Measurements from ENCODE around the gene NDC80. TPM values are rescaled to one million over a fixed set of nuclear protein-coding genes. Genes with fewer than 3 reads are reported as not detected.
A peak's percentile ranks its signal among the peaks of the same experiment; 100 is the strongest.

The NDC80 gene
- total and polyA plus RNA-seq, 9 of the 15 experiments (the other 6 are each of a cell fraction or from before 2014, with no cell fraction given): 65.2 to 97.9 (median 83.3) TPM

DNA sequence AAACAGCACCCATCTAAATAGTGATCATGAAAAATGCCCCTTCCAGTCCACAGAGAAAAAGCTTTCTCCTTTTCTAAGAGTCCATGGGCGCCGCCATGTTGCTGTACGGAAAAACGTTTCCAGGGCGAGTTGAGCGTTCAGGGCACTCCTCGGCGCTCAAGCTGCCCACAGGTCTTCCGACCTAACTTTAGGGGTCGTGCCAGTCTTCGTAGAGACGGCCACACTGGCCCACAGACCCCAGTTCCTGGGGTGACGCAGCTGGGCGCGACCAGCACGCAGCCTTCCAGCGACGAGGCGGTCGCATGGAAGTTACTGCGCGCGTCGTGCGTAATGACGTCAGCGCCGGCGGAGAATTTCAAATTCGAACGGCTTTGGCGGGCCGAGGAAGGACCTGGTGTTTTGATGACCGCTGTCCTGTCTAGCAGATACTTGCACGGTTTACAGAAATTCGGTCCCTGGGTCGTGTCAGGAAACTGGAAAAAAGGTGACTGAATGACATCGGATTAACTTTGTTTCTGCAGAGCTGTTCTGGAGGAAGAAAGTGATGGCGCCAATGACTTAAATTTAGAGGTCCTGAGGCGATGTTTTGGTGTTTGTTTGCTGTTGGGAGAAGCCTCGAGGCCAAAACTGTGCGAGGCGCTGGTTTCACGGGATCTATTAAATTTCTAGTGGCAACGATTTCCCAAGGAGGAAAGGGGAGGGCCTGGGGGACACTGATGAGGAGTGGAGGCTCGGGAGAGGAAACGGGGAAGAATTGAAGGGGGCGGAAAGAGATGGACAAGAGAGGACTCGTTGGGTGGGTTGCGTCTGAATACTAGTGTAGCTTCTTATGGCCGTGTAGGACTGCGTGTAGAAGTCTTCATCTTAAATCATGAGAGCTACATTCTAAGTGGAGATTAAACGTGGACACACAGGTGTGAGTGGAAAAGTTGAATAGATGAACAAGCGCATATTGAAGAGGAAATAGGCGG, at the start of gene NDC80, which contains the start of gene METTL4 (continued):
- TF ChIP-seq, protein P1, sequence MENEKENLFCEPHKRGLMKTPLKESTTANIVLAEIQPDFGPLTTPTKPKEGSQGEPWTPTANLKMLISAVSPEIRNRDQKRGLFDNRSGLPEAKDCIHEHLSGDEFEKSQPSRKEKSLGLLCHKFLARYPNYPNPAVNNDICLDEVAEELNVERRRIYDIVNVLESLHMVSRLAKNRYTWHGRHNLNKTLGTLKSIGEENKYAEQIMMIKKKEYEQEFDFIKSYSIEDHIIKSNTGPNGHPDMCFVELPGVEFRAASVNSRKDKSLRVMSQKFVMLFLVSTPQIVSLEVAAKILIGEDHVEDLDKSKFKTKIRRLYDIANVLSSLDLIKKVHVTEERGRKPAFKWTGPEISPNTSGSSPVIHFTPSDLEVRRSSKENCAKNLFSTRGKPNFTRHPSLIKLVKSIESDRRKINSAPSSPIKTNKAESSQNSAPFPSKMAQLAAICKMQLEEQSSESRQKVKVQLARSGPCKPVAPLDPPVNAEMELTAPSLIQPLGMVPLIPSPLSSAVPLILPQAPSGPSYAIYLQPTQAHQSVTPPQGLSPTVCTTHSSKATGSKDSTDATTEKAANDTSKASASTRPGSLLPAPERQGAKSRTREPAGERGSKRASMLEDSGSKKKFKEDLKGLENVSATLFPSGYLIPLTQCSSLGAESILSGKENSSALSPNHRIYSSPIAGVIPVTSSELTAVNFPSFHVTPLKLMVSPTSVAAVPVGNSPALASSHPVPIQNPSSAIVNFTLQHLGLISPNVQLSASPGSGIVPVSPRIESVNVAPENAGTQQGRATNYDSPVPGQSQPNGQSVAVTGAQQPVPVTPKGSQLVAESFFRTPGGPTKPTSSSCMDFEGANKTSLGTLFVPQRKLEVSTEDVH (IDR thresholded peaks at IDR 0.05; ENCODE audit: low read depth, partially characterized antibody): peak; percentile 95
- TF ChIP-seq GABPA (tag; conservative IDR thresholded peaks at IDR 0.05; ENCODE audit: low read depth): peak; percentile 75
- no peak for TF ChIP-seq NR1H2 (CRISPR knock-in tag; IDR thresholded peaks at IDR 0.05)
- peak; percentile 56; the same call in 1 of the 2 replicates for TF ChIP-seq SMARCA4 (IDR thresholded peaks at IDR 0.05)
- TF ChIP-seq HOXB6 (CRISPR knock-in tag; IDR thresholded peaks at IDR 0.05; ENCODE audit: borderline replicate concordance): no peak
- no peak for TF ChIP-seq DNMT1 (IDR thresholded peaks at IDR 0.05)
- no peak for TF ChIP-seq RBM25 (IDR thresholded peaks at IDR 0.05; ENCODE audit: low read depth, low read length, severe bottlenecking)
- TF ChIP-seq, protein P2, sequence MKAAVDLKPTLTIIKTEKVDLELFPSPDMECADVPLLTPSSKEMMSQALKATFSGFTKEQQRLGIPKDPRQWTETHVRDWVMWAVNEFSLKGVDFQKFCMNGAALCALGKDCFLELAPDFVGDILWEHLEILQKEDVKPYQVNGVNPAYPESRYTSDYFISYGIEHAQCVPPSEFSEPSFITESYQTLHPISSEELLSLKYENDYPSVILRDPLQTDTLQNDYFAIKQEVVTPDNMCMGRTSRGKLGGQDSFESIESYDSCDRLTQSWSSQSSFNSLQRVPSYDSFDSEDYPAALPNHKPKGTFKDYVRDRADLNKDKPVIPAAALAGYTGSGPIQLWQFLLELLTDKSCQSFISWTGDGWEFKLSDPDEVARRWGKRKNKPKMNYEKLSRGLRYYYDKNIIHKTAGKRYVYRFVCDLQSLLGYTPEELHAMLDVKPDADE (conservative IDR thresholded peaks at IDR 0.05; ENCODE audit: control insufficient read depth, low read depth, low read length): no peak
- no peak for TF ChIP-seq TSC22D4 (tag; IDR thresholded peaks at IDR 0.05)
- TF ChIP-seq, protein P3, sequence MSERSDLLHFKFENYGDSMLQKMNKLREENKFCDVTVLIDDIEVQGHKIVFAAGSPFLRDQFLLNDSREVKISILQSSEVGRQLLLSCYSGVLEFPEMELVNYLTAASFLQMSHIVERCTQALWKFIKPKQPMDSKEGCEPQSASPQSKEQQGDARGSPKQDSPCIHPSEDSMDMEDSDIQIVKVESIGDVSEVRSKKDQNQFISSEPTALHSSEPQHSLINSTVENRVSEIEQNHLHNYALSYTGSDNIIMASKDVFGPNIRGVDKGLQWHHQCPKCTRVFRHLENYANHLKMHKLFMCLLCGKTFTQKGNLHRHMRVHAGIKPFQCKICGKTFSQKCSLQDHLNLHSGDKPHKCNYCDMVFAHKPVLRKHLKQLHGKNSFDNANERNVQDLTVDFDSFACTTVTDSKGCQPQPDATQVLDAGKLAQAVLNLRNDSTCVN (CRISPR knock-in tag; IDR thresholded peaks at IDR 0.05): no peak
- TF ChIP-seq MCM7 (IDR thresholded peaks at IDR 0.05): no peak
- TF ChIP-seq PCBP1 (IDR thresholded peaks at IDR 0.05; ENCODE audit: low read depth, low read length, poor library complexity, severe bottlenecking): no peak
- TF ChIP-seq EHMT2 (IDR thresholded peaks at IDR 0.05): 0 out of 2 replicates have a peak, but pooled peaks have one; percentile 12
- TF ChIP-seq, protein P4, sequence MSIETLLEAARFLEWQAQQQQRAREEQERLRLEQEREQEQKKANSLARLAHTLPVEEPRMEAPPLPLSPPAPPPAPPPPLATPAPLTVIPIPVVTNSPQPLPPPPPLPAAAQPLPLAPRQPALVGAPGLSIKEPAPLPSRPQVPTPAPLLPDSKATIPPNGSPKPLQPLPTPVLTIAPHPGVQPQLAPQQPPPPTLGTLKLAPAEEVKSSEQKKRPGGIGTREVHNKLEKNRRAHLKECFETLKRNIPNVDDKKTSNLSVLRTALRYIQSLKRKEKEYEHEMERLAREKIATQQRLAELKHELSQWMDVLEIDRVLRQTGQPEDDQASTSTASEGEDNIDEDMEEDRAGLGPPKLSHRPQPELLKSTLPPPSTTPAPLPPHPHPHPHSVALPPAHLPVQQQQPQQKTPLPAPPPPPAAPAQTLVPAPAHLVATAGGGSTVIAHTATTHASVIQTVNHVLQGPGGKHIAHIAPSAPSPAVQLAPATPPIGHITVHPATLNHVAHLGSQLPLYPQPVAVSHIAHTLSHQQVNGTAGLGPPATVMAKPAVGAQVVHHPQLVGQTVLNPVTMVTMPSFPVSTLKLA (conservative IDR thresholded peaks at IDR 0.05): peak; percentile 95 to 97
- TF ChIP-seq HDAC3 (IDR thresholded peaks at IDR 0.05; ENCODE audit: borderline replicate concordance, partially characterized antibody): peak; percentile 31
- TF ChIP-seq, protein P5, sequence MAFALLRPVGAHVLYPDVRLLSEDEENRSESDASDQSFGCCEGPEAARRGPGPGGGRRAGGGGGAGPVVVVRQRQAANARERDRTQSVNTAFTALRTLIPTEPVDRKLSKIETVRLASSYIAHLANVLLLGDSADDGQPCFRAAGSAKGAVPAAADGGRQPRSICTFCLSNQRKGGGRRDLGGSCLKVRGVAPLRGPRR (CRISPR knock-in tag; IDR thresholded peaks at IDR 0.05): no peak
- TF ChIP-seq, protein P6, sequence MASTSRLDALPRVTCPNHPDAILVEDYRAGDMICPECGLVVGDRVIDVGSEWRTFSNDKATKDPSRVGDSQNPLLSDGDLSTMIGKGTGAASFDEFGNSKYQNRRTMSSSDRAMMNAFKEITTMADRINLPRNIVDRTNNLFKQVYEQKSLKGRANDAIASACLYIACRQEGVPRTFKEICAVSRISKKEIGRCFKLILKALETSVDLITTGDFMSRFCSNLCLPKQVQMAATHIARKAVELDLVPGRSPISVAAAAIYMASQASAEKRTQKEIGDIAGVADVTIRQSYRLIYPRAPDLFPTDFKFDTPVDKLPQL (IDR thresholded peaks at IDR 0.05; ENCODE audit: extremely low read depth, insufficient read length): no peak
- TF ChIP-seq POLR2AphosphoS5 (IDR thresholded peaks at IDR 0.05; ENCODE audit: control insufficient read depth, insufficient read depth, low read depth, low read length): peak; percentile 90

Measured in K562 (cell line).